ENCODE data around the gene IGDCC3. TPM values are rescaled to one million over a fixed set of nuclear protein-coding genes. Genes with fewer than 3 reads are reported as not detected.

The IGDCC3 gene
- total and polyA plus RNA-seq, 2 donors (not counting 3 experiments of a cell fraction or from before 2014, with no cell fraction given) = 0.03 TPM; not detected in 1

- H3K9ac ChIP-seq (replicated peaks; ENCODE audit: extremely low read depth, insufficient read depth, low read length) = no peak overlapping the region
- no peaks in the 10 kb centered on the region for H4K20me1 ChIP-seq (replicated peaks; ENCODE audit: control insufficient read depth, extremely low read depth, insufficient read depth, low read length)
- no peaks in the 10 kb centered on the region for H3K79me2 ChIP-seq (ENCODE audit: control insufficient read depth, insufficient read depth, low read length)
- FAIRE-seq (no peak), DNase-seq (ENCODE audit: low read depth, low spot score) (no peak)
- intact Hi-C loops (cut with micrococcal nuclease) = no loop called here
- peaks cover 3% of the 10 kb centered on the region for H3K4me1 ChIP-seq (ENCODE audit: control insufficient read depth, extremely low read depth, insufficient read depth, low read length)
- no peak overlapping the region for H3K4me3 ChIP-seq (replicated peaks in 1 of 3; ENCODE audit: insufficient read depth in 1 of 3, low read depth in 1 of 3, low read length in 3 of 3)
- ChIA-PET POLR2A (no interaction called here), CTCF (interaction anchor here (1.5 to 2.9 kb wide), 2 partner anchors 10 to 54 kb away, joined by 5 to 18 read pairs; no protein-coding TSS in a partner anchor)
- peaks cover 37 to 38% of the 10 kb centered on the region in 2 experiments for H3K27me3 ChIP-seq (ENCODE audit: control insufficient read depth in 2 of 2, insufficient read depth in 2 of 2, low read length in 2 of 2)
- dilution Hi-C loops (cut with MboI; ENCODE audit: extremely low pct_ligation_motif_present, low sequenced_read_pairs) = no loop called here
- H3K27ac ChIP-seq (ENCODE audit: insufficient read depth, low read depth, low read length) = no peak overlapping the region
- no peaks in the 10 kb centered on the region for H3K9me3 ChIP-seq (replicated peaks; ENCODE audit: control insufficient read depth, insufficient read depth, low read length)
- H2AFZ ChIP-seq (ENCODE audit: low read depth, low read length) = no peak overlapping the region
- TF ChIP-seq MAX (IDR thresholded peaks at IDR 0.05; ENCODE audit: insufficient read depth, insufficient read length) = no peak
- no peak for TF ChIP-seq GATA2 (IDR thresholded peaks at IDR 0.05; ENCODE audit: insufficient read depth, insufficient read length, low read depth, low read length)
- TF ChIP-seq POLR2A (IDR thresholded peaks at IDR 0.05; ENCODE audit: low read depth, low read length) = no peak
- no peak for TF ChIP-seq FOS (IDR thresholded peaks at IDR 0.05; ENCODE audit: borderline replicate concordance, insufficient read depth, low read length)
- TF ChIP-seq POLR2AphosphoS5 (IDR thresholded peaks at IDR 0.05; ENCODE audit: insufficient read depth, low read depth, low read length) = no peak
- TF ChIP-seq MYC (IDR thresholded peaks at IDR 0.05; ENCODE audit: low read depth, low read length) = no peak
- no peak for TF ChIP-seq CTCF (IDR thresholded peaks at IDR 0.05; ENCODE audit: extremely low read depth in 1 of 2, insufficient read depth in 1 of 2, low read depth in 1 of 2, low read length in 2 of 2)
- TF ChIP-seq EZH2 (IDR thresholded peaks at IDR 0.05; ENCODE audit: borderline replicate concordance, low read depth, low read length, severe bottlenecking) = no peak
- TF ChIP-seq JUN (IDR thresholded peaks at IDR 0.05; ENCODE audit: borderline replicate concordance, insufficient read depth, insufficient read length, low read depth) = no peak
- BruUV-seq (replicated peaks) = no TSS peak
- no peaks in the 10 kb centered on the region for H3K9me1 ChIP-seq (replicated peaks; ENCODE audit: control insufficient read depth, extremely low read depth, insufficient read depth, low read length)
- H3K36me3 ChIP-seq (ENCODE audit: control insufficient read depth in 2 of 2, extremely low read depth in 1 of 2, insufficient read depth in 2 of 2, low read length in 2 of 2) = no peaks in the 10 kb centered on the region
- no peak overlapping the region for H3K4me2 ChIP-seq (ENCODE audit: insufficient read depth, low read length)
These were observed 2.9 kb downstream of the IGDCC3 start for GRCh38 chr15:65374821-65375401.
